ENCODE data around the gene ST3GAL4.

DNA sequence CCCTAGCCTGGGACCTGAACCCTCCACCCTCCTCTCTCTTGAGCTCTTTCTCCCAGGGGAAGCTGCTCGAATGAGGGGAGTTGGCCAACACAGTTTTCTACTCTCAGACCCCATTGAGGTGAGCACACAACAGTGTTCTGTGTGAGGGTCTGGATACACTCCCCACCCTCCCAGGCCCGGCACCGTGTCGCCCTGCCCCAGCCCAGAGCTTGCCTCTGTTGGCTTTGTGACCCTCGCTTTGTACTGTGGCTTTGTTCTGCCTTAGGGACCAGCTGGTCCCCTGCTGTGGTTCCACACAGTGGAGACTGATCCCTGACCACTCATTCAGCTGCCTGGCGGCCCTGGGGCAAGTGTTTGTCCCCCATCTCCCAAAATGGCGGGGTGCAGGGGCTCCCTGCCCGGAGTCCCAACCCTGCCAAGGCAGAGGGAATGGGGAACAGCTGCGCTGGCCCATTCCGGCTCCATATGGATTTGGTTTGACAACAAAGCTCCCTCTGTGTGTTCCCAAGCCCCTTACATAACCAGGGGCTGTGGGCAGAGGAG lies 8.3 kb downstream of the ST3GAL4 start:
- TF ChIP-seq, protein P1, sequence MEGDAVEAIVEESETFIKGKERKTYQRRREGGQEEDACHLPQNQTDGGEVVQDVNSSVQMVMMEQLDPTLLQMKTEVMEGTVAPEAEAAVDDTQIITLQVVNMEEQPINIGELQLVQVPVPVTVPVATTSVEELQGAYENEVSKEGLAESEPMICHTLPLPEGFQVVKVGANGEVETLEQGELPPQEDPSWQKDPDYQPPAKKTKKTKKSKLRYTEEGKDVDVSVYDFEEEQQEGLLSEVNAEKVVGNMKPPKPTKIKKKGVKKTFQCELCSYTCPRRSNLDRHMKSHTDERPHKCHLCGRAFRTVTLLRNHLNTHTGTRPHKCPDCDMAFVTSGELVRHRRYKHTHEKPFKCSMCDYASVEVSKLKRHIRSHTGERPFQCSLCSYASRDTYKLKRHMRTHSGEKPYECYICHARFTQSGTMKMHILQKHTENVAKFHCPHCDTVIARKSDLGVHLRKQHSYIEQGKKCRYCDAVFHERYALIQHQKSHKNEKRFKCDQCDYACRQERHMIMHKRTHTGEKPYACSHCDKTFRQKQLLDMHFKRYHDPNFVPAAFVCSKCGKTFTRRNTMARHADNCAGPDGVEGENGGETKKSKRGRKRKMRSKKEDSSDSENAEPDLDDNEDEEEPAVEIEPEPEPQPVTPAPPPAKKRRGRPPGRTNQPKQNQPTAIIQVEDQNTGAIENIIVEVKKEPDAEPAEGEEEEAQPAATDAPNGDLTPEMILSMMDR (IDR thresholded peaks at IDR 0.05), result no peak
- TF ChIP-seq POLR2A (IDR thresholded peaks at IDR 0.05), result no peak

Data from testis (tissue), 2 donors.